Activated naive CD8-positive, alpha-beta T cell treated with anti-CD3 and anti-CD28 coated beads for 36 hours (primary cell): Measurements from ENCODE around the gene SH2D4B. TPM values are rescaled to one million over a fixed set of nuclear protein-coding genes. Genes with fewer than 3 reads are reported as not detected.
A peak's percentile ranks its signal among the peaks of the same experiment; 100 is the strongest.

Experiments
- DNase-seq: peaks from one replicate; pipeline ENCODE4 v3.0.0; 2021
- H3K27ac Mint-ChIP-seq: one replicate; pipeline ENCODE4 v1.8.0; 2022; ENCODE audit warnings: mild to moderate bottlenecking, moderate library complexity, mixed read lengths
- H3K27me3 Mint-ChIP-seq: one replicate; pipeline ENCODE4 v1.8.0; 2022; ENCODE audit warnings: mild to moderate bottlenecking, mixed read lengths
- H3K36me3 Mint-ChIP-seq: one replicate; pipeline ENCODE4 v1.8.0; 2021; ENCODE audit warnings: mild to moderate bottlenecking, mixed read lengths
- H3K4me1 Mint-ChIP-seq: one replicate; pipeline ENCODE4 v1.8.0; 2021; ENCODE audit warnings: mixed read lengths
- H3K4me3 Mint-ChIP-seq: one replicate; pipeline ENCODE4 v1.8.0; 2022; ENCODE audit warnings: mild to moderate bottlenecking, moderate library complexity, mixed read lengths
- H3K9me3 Mint-ChIP-seq: one replicate; pipeline ENCODE4 v1.8.0; 2022; ENCODE audit warnings: mixed read lengths
- total RNA-seq, 2 experiments: library from RNA; stranded (reverse); gene quantifications; one replicate each; pipeline ENCODE4 v1.2.3, GENCODE V29; 2021

Gene SH2D4B
- total RNA-seq, 2 experiments from 2014 or later, result 0.08 to 0.18 TPM

- no peak overlapping the region for H3K4me3 Mint-ChIP-seq
- no peaks in the 10 kb centered on the region for H3K4me1 Mint-ChIP-seq
- DNase-seq, result no peak
- peaks cover 7% of the 10 kb centered on the region for H3K9me3 Mint-ChIP-seq
- no peaks in the 10 kb centered on the region for H3K27me3 Mint-ChIP-seq
- no peak overlapping the region for H3K27ac Mint-ChIP-seq
- H3K36me3 Mint-ChIP-seq, result no peaks in the 10 kb centered on the region
These were observed 95.7 kb downstream of the SH2D4B start for GRCh38 chr10:80633383-80633860.

DNA sequence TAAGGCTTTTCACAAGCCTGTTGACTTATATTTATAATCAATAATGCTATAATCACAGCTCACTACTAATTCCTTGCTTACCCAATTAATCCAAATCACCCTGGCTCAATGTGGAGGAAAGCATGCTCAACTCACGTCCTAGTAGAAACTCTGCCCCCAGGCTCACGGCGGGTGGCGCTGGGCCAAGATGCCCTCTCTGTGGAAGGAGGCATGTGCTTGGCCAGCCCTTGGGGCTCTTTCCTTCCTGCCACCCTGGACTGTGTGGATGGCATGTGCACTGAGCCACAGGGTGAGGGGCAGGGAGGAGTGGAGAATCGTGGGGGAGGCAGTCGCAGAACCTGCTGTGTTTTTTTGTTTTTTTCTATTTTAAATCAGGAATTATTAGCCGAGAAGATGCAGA lies 96.2 kb downstream of the SH2D4B start:
- Mint-ChIP-seq H3K9me3 (peaks cover 7% of the 10 kb centered on the region), H3K27ac (no peak overlapping the region)
- no peak for DNase-seq

GRCh38 chr10:80642661-80643060 lies 105.0 kb downstream of the SH2D4B start:
- no peak for DNase-seq
- Mint-ChIP-seq H3K36me3 (no peaks in the 10 kb centered on the region), H3K4me1 (no peaks in the 10 kb centered on the region), H3K27ac (no peak overlapping the region), H3K27me3 (no peaks in the 10 kb centered on the region), H3K4me3 (no peak overlapping the region), H3K9me3 (no peaks in the 10 kb centered on the region)

More for the DNA sequence above, 96.2 kb downstream of the SH2D4B start:
- Mint-ChIP-seq H3K36me3 (no peaks in the 10 kb centered on the region), H3K27me3 (no peaks in the 10 kb centered on the region), H3K4me3 (no peak overlapping the region), H3K4me1 (no peaks in the 10 kb centered on the region)

GRCh38 chr10:80646366-80646765 lies 108.7 kb downstream of the SH2D4B start:
- Mint-ChIP-seq H3K4me1 (no peaks in the 10 kb centered on the region), H3K4me3 (no peak overlapping the region), H3K36me3 (no peaks in the 10 kb centered on the region), H3K27ac (no peak overlapping the region), H3K27me3 (no peaks in the 10 kb centered on the region), H3K9me3 (no peaks in the 10 kb centered on the region)
- DNase-seq, result no peak

DNA sequence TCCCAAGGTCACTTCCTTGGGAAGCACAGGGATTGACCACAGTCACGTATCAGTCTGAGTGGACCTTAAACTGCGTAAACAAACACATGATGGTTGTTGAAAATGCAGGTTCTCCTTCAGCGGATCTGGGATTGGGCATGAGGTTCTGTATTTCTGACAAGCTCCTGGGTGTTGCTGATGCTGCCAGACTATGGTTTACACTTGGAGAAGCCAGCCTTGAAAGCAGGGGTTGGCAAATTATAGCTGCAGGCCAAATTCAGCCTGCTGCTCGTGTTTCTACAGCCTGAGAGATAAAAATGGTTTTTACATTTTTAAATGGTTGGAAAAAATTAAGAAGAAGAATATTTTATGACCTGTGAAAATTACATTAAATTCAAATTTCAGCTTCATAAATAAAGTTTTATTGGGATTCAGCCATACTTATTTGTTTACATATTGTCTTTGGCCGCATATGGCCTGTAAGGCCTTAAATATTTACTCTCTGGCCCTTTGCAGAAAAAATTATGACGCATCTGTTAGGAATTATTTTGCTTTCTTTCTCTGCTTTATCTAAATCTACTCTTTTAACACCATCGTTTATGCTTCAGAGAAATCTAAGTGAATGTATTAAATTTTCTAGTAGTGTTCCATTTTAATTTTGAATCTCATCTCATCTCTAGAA lies 109.6 kb downstream of the SH2D4B start:
- Mint-ChIP-seq H3K27ac (no peak overlapping the region), H3K4me1 (no peaks in the 10 kb centered on the region), H3K9me3 (no peaks in the 10 kb centered on the region), H3K36me3 (no peaks in the 10 kb centered on the region), H3K27me3 (no peaks in the 10 kb centered on the region), H3K4me3 (no peak overlapping the region)
- DNase-seq, result no peak

DNA sequence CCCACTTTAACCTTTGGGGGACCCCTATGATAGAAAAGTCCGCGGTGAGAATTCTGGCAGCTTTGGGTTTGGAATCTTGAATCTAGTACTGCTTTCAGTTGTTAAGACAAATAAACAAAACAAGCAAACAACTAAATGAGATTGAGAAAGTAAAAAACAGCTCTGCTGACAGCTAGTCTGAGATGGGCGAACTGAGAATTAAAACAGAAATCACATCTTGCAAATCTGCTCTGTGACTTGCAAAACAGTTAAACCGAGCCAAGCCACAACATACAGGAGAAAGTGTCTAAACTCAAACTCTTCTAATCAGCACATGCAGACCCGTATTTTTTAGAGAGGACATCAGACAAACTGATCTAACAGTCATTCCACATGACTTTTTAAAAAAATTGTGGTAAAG lies 110.4 kb downstream of the SH2D4B start:
- H3K27me3 Mint-ChIP-seq, result no peaks in the 10 kb centered on the region
- no peaks in the 10 kb centered on the region for H3K36me3 Mint-ChIP-seq
- H3K27ac Mint-ChIP-seq, result no peak overlapping the region
- no peaks in the 10 kb centered on the region for H3K9me3 Mint-ChIP-seq
- no peaks in the 10 kb centered on the region for H3K4me1 Mint-ChIP-seq
- no peak for DNase-seq
- no peak overlapping the region for H3K4me3 Mint-ChIP-seq

DNA sequence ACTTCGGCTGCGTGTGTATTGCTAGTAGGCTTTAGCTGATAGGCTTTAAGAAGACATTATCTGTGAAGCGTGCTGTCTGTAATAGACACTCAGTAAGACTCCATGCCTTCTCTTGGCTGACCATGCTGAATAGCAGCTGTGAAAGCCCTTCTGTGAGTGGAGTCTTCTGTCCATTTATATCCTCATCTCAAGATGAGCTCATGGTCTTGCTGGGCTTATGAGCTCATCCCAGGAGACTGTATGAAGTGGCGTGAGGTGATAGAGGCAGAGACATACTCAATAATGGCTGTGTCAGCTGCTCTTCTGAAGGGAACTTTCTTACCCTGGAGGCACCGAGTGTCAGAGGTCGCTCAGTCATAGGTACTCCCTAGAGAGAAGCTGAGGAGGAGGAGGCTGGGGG lies 111.5 kb downstream of the SH2D4B start:
- no peak for DNase-seq
- Mint-ChIP-seq H3K4me1 (no peaks in the 10 kb centered on the region), H3K9me3 (peaks cover 6% of the 10 kb centered on the region), H3K4me3 (no peak overlapping the region), H3K36me3 (no peaks in the 10 kb centered on the region), H3K27ac (no peak overlapping the region), H3K27me3 (no peaks in the 10 kb centered on the region)

GRCh38 chr10:80655898-80656297 lies 118.2 kb downstream of the SH2D4B start:
- H3K4me1 Mint-ChIP-seq, result no peaks in the 10 kb centered on the region
- no peak for DNase-seq
- no peak overlapping the region for H3K4me3 Mint-ChIP-seq
- H3K36me3 Mint-ChIP-seq, result no peaks in the 10 kb centered on the region
- H3K27ac Mint-ChIP-seq, result no peak overlapping the region
- peaks cover 6% of the 10 kb centered on the region for H3K9me3 Mint-ChIP-seq
- H3K27me3 Mint-ChIP-seq, result no peaks in the 10 kb centered on the region

DNA sequence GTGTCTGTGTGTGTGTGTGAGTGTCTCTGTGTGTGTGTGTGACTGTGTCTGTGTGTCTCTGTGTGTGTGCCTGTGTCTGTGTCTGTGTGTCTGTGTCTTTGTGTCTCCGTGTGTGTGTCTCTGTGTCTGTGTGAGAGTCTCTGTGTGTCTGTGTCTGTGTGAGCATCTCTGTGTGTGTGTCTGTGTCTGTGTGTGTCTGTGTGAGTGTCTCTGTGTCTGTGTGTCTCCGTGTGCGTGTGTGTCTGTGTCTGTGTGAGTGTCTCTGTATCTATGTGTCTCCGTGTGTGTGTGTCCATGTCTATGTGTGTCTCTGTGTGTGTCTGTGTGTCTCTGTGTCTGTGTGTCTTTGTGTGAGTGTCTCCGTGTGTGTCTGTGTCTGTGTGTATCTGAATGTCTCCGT lies 120.4 kb downstream of the SH2D4B start:
- H3K27ac Mint-ChIP-seq, result no peak overlapping the region
- peaks cover 3% of the 10 kb centered on the region for H3K4me1 Mint-ChIP-seq
- no peaks in the 10 kb centered on the region for H3K36me3 Mint-ChIP-seq
- no peak overlapping the region for H3K4me3 Mint-ChIP-seq
- DNase-seq, result no peak
- H3K9me3 Mint-ChIP-seq, result peaks cover 6% of the 10 kb centered on the region
- H3K27me3 Mint-ChIP-seq, result peaks cover 8% of the 10 kb centered on the region

GRCh38 chr10:80659289-80659688 lies 121.6 kb downstream of the SH2D4B start:
- no peaks in the 10 kb centered on the region for H3K9me3 Mint-ChIP-seq

DNA sequence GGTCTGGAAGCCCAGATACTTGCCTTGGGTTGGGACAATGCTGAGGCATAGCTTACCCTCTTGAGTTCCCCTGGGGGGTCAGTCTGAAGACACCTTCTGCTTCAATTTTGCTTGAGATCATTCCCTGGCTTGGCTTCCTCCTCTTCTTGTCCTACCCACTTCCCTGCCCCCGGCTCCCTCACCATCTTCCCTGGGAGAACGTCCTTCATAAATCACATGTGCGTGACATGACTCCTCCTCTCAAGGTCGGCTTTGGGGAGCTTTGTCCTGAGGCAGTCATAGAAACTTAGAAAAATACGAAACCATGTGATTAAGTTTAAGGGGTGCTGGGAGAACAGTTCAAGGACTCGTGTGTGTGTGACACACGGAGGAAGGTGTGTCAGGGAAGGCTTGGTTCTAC lies 122.6 kb downstream of the SH2D4B start:
- Mint-ChIP-seq H3K27ac (no peak overlapping the region), H3K27me3 (peaks cover 12% of the 10 kb centered on the region), H3K4me3 (no peak overlapping the region), H3K36me3 (no peaks in the 10 kb centered on the region), H3K4me1 (peaks cover 3% of the 10 kb centered on the region), H3K9me3 (no peaks in the 10 kb centered on the region)
- DNase-seq, result no peak

More at GRCh38 chr10:80659289-80659688, 121.6 kb downstream of the SH2D4B start:
- no peaks in the 10 kb centered on the region for H3K36me3 Mint-ChIP-seq
- no peak overlapping the region for H3K4me3 Mint-ChIP-seq
- peaks cover 12% of the 10 kb centered on the region for H3K27me3 Mint-ChIP-seq
- no peak overlapping the region for H3K27ac Mint-ChIP-seq
- H3K4me1 Mint-ChIP-seq, result peaks cover 3% of the 10 kb centered on the region
- no peak for DNase-seq

DNA sequence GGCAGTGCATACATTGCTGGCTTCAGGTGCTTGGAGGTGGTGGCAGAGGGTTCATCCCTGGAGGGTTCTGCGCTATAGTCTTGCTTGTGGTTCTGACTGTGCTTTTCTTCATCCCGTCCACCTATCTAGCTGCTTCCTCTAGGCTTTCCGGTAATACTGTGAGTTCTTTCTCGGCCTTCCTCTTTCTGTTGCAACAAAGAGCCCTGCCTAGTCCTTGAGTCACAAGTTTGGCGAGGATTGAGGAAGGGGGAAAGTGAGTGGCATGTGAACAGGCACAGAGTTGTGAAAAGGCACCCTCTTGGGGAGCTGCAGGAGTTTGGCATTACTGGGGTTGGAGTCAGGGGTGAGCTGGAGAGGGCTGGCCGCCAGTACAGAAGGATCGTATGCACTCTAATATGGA lies 123.0 kb downstream of the SH2D4B start:
- DNase-seq, result no peak
- H3K27me3 Mint-ChIP-seq, result peaks cover 12% of the 10 kb centered on the region
- no peaks in the 10 kb centered on the region for H3K36me3 Mint-ChIP-seq
- no peak overlapping the region for H3K27ac Mint-ChIP-seq
- no peaks in the 10 kb centered on the region for H3K9me3 Mint-ChIP-seq
- no peak overlapping the region for H3K4me3 Mint-ChIP-seq
- peaks cover 3% of the 10 kb centered on the region for H3K4me1 Mint-ChIP-seq

DNA sequence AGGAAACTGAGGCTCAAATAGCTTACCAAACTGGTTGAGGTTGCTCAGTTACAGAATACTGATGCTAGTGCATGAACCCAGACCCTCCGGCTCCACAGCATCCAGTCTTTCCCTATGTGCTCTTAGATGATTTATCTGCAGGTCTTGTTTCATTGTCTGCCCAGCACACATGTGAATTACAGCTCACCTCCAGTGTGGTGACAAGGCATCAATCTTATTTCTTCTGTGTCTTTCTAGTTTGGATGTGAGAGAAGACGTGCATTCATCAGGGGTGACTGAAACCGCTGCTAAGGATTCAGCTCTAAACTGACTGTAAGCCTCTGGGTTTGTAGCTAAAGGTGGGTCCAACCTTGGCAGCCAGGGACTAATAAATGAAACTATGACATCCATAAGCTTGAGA lies 123.8 kb downstream of the SH2D4B start:
- Mint-ChIP-seq H3K27me3 (peaks cover 12% of the 10 kb centered on the region), H3K27ac (no peak overlapping the region), H3K4me1 (peaks cover 3% of the 10 kb centered on the region), H3K4me3 (no peak overlapping the region), H3K36me3 (no peaks in the 10 kb centered on the region), H3K9me3 (no peaks in the 10 kb centered on the region)
- DNase-seq, result no peak

DNA sequence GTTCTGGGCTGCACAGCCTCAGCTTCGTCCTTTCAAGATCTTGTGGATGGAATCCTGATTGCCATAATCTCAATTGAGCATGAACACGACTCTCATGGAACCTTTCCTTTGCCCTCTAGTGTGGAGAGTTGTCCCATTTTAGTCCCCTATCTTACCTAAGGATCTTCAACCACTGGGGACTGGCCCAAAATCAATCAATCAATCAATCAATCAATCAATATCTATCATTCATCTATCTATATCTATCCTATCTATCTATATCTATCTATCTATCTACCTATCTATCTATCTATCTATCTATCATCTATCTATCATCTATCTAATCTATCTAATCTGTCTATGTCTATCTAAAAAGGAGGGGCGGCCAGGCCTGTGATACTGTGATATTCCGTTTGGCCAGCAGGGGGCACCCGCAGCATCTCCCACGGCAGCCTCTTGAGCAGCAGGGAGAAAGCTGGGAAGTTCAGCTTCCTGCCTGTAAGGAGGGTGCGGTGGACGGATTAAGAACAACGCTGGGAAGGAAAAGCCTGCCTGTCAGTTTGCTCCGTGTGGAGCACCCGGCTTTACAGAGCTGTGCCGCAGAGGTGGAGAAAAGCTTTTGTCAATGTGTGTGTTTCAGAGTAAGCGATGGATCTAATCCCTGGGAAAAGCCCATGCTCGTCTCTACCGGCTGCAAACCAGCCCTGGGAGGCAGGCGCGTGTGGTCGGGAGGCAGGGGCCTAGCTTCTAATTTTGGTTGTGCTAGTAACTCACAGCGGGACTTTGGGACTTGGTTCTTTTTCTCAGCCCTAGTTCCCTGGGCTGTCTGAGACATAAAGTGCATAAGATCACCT lies 124.9 kb downstream of the SH2D4B start:
- H3K4me1 Mint-ChIP-seq, result peaks cover 3% of the 10 kb centered on the region
- no peaks in the 10 kb centered on the region for H3K36me3 Mint-ChIP-seq
- H3K27ac Mint-ChIP-seq, result no peak overlapping the region
- peaks cover 12% of the 10 kb centered on the region for H3K27me3 Mint-ChIP-seq
- peak; percentile 63 for DNase-seq
- no peaks in the 10 kb centered on the region for H3K9me3 Mint-ChIP-seq
- peak overlapping the region; percentile 44 for H3K4me3 Mint-ChIP-seq

DNA sequence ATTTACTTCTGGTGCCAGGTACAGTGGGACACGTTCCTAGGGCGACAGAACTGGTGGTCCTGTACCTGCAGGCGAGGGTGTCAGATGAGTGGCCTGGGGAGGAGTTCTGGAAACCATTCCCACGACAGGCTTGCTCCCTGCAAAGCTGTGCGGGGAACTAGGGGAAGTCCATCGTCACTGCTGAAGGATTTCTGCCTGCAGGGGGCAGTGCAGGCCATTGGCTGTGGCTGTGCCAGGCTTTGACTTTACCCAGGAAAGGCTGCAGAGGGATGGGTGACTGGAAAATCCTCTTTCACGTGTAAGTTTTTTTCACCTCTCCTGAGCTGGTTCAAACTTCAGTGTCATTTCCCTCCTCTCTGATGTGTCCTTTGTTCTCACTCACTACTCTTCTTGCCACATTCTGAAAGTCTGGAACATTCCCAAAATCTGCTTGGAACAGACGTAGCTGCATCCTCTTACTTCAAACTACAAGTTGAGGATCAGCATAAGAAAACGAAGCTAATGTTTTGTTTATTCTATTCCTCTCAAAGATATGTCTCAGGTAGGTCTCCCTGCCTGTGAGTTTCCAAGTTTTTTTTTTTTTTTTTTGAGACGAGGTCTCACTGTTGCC lies 126.5 kb downstream of the SH2D4B start:
- peak; percentile 53 for DNase-seq
- Mint-ChIP-seq H3K36me3 (no peaks in the 10 kb centered on the region), H3K9me3 (no peaks in the 10 kb centered on the region)

More for the DNA sequence above, 126.5 kb downstream of the SH2D4B start:
- Mint-ChIP-seq H3K4me1 (peaks cover 3% of the 10 kb centered on the region), H3K27me3 (peaks cover 12% of the 10 kb centered on the region), H3K4me3 (no peak overlapping the region), H3K27ac (no peak overlapping the region)
